Anterior cingulate cortex (tissue), 58 donors: Measurements from ENCODE around the gene CROCC2.
A peak's percentile ranks its signal among the peaks of the same experiment; 100 is the strongest.

Experiments
- DNase-seq, 58 donors: peaks; one replicate each; lab custom pipeline; 2025; lab: John Stamatoyannopoulos, UW

CROCC2 gene

DNA sequence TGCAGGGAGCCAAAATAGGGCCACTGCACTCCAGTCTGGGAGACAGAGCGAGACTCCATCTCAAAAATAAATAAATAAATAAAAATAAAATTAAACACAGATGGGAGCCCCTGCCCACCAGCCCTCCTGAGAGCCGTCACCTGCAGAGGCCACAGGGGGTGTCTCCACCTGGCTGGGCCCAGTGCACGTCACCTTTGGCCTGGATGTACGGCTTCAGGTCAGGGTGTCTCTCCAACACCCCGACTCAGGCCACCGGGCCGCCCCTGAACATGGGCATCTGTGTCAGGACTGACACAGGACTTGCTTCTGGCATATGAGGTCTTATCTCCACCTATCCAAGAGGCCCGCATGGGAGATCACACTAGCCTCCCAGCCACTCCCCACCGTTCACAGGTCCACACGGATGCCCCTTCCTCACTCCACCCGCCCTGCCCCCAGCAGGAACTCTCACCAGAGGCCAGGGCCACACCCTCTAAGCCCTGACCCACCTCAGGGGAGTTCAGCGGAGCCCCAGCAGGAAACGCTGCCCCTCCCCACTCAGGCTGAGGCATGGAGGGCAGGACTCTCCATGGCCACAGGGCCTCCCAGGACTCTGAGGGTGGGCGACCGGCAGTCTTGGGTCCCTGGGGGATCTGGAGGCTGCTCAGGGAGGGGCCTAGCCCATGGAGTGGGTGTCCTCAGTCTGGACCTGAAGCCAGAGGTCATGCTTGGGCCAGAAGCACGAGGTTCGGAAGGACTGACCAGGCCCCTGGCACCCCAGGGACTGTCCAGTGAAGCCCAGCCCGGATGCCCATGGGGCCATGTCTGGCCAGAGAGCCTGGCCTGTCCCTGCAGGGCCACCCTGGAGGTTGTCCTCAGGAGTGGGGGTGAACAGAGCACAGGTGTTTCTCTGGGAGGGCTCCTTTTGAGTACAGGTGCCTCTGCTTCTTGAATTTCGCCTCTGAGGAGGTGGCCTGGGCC, 1.6 kb upstream of the CROCC2 start:
- no peak for DNase-seq

DNA sequence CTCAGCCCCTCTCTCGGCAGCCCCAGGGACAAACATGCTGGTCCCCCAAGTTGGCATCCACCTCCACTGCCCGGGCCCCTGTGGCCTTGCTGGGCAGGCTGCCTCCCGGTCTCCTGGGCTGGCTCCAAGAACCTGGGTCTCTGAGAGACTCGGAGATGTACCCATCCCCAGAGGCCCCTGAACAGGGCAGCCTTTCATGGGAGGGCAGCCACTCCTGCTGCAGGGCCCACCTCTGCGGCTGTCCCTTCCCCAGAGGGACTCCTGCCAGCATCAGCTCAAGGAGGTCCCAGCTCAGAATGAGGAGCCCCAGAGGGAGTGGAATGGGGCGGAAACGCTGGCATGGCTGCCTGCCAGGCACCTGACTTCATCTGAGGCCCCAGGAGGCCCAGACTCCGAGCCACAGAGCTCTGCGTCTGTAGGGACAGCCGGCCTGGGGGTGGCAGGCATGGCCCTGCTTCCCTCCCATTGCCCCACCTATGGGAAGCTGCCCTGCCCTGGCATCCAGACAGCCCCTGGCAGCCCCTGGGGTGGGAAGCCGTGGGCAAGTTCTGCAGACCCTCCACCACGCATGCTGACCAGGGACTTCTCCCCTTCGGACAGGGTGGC, 857 bp upstream of the CROCC2 start:
- DNase-seq = no peak

DNA sequence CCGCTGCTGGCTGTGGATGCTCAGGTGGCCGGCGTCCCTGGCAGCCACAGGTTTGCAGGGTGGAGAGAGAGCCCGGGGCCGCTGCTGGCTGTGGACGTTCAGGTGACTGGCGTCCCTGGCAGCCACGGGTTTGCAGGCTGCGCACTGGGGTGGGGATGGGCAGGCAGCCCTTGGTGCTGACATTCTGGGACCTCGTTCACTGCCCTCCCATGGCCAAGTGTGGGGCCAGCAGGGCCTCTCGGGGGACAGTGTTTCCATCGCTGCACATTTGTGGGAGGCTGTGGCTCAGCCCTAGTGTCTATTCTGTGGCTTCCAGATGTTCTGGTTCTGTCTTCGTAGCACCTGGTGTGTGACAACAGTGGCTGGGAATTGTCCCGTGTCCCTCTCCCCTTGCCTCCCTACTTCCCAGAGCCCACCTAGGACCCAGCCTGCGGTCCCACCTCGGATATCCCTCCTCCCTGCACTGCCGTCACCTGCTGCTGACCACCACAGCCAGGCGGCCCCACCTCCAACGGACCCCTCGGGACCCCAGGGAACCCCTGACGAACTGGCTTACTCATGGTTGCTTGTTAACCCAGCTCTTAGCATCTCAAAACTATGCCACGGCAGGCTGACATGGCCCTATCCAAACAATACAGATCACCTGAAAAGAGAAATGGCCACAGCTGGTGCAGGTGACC, 915 bp downstream of the CROCC2 start:
- no peak for DNase-seq

- no peak for DNase-seq
Measured at GRCh38 chr2:240909216-240909974, 3.3 kb downstream of the CROCC2 start.

- DNase-seq = no peak
Measured at GRCh38 chr2:240911641-240912265, 5.6 kb downstream of the CROCC2 start.

DNA sequence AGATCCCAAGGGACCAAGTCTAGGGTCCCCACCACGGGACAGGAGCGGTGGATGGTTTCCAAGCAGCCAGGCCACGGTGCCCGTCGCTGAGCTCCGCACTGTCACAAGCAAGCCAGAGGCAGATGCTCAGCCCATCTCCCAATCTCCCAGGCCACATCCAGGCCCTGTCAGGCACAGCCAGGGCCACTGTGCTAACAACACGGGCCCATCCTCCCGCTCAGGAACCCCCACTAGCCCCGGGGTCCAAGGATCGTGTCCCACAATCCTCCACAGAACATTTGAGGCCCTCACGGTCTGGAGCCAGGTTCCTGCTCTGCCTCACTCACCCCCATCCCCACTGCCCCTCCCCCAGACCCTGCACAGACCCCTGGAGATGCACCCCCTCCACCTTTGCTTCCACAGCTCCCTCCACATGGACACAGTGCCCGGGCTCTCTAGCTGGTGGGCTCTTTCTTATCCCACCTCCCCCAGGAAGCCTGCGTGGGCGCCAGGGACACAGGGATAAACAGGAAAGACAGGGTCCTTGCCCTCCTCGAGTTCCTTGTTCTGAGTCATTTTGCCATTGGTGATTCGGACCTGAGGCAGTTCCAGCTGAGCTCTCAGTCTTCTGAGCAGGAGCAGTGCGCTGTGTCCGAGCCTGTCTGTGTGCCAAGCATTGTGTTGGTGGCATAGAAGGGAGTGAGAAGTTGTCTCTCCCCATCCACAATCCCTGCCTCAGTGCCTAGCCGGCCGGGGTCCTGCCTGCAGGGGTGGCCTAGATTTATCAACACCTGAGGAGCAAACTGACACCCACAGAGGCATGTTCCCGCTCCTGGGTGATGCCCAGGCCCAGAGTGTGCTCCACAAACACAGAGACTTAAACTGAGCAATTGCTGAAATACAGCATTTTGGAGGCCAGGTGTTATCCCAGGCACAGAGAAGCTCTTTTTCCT, 7.0 kb downstream of the CROCC2 start:
- DNase-seq = no peak

- peak in 45 of 58 donors; percentile 5 to 75 (median 40) for DNase-seq
Measured at GRCh38 chr2:240913810-240914644, 7.9 kb downstream of the CROCC2 start.

DNA sequence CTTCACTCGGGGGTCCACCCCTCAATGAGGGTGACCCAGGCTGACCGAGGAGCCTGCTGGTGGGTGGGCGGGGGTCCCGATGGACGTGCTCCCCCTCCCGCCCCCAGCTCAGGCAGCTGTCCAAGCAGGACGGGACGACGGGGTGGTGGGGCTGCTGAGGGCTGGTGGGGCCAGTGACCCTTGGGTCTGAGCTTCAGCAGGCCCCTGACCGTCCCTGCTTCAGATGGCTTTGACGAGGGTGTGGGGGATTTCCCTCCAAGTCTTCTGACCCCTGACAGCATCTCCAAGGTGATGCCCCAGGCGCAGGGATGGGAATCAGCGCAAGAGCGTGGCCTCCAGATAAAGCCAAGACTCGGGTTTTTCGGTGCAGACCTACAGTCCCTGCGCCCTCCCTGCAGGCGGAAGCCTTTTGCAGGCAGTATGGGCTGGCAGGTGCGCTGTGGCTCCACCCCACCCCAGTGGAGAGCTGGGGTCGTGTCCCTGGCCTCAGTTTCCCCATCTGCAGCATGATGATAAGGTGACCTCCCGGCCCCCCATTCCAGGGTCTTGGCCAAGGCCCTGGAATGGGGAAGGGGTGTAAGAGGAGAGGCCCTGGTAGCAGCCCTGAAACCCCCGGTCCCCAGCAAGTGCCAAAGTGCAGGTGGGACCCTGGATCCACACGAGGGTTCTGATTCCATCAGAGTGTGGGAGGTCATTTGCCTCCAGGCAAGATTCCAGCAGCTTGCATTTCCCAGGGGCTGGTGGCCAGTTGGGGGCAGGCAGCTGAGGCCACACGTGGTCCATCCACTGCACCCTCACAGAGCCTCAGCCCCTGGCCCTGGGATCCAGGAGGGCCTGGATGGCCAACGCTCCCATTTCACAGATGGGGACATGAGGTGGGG, 8.7 kb downstream of the CROCC2 start:
- no peak for DNase-seq

DNA sequence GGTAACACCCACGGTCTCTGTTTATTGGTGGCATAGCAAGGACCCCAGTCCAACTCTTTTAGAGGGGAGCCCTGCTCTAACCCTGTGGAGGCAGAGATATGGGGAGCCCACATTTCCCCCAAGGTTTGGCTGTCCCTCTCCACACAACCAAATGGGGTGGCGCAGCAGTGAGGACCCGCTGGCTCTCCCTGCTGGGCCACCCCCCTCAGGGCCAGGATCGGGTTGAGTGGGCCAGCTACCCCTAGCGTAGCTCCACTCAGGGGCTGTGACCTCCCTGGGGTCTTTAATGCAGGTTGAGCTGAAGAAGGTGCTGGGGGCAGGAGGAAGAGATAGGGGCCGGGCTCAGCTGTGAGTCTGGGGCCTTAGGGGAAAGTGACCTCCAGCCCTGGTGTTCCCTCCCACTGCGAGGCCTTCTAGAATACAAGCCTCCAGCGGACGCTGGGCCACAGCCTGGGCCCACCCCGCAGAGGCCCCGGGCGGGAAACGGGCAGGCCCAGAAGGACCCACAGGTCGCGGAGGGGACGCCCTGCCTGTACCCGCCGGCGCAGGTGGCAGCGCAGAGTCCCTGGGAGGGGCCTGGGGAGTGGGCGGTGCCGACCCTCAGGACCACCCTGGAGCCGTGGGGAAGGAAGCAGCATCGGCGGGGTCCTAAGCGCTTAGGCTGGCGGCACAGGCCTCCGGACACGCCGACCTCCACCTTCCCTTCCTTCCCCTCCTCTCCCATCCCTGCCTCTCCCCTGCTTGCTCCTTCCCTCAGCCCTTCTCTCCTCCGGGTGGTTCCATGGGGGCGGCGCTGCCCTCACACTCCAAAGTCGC, 9.6 kb downstream of the CROCC2 start:
- no peak for DNase-seq

- no peak for DNase-seq
Measured at GRCh38 chr2:240916571-240917008, 10.5 kb downstream of the CROCC2 start.

DNA sequence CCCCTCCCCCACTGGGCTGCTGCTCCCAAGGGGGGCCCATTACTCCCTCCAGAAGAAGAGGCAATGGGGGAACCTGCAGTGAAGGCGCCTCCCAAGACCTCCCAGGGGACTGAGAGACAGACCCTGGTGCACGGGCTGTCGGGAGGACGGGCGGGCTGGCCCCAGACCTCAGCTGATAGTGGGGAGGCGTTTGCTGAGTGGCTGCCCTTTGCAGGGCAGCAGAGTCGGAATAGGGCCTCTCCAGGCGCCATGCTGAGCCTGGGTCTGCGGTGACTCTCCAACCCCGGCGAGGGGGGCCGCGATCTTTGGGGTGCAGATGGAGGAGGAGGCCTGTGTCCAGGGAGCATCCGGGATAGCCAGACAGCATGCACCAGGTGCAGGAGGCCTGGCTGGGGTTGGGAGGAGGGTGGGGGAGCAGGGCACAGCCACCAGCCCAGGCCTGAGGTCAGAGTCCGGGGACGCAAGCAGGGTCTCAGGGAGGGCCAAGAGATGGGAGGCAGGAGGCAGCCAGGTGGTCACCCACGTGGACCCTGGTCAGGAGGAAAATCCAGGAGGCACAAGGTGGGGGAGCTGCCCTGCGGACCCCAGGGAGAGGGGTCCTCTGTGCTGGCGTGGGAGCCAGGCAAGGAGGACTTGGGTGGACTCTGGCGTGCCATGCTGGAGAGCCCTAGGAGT, 11.0 kb downstream of the CROCC2 start:
- DNase-seq = no peak

- no peak for DNase-seq
Measured at GRCh38 chr2:240917684-240918257, 11.6 kb downstream of the CROCC2 start.

- no peak for DNase-seq
Measured at GRCh38 chr2:240918258-240919091, 12.3 kb downstream of the CROCC2 start.

DNA sequence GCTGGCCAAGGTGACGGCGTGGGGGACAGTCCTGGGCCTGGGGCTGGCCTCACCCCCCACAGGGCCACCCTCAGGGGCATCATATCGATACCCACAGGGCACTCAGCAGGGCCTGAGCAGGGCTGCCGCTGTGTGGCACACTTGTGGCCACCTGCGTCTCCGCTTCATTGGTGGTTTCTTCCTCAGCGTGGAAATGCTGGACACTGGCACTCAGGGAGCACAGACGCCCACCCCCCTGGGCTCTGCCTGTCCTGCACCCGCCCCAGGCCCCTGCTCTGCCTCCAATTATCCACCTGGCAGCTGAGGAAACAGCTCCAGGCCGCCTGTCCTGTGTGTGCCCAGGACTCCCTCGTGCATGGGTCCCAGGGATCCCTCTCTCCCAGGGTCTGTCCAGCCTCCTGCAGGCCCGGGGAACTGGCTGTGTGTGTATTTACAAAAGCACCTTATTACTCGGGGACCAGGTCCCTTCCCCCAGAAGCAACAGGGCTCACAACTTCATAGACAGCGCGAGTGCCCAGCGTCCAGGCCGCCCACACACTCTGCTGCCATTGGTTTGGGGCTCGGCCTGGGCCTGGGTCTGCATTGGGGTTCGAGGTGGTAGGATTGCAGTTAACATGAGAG, 13.1 kb downstream of the CROCC2 start:
- no peak for DNase-seq
